Measurements from ENCODE around the gene MTPN. TPM values are rescaled to one million over a fixed set of nuclear protein-coding genes. Genes with fewer than 3 reads are reported as not detected.

The MTPN gene
- total RNA-seq, 5 donors from 2014 or later (not counting 1 experiment from before 2014, with no cell fraction given) = 74.2 to 96.3 (median 84.1) TPM

DNA sequence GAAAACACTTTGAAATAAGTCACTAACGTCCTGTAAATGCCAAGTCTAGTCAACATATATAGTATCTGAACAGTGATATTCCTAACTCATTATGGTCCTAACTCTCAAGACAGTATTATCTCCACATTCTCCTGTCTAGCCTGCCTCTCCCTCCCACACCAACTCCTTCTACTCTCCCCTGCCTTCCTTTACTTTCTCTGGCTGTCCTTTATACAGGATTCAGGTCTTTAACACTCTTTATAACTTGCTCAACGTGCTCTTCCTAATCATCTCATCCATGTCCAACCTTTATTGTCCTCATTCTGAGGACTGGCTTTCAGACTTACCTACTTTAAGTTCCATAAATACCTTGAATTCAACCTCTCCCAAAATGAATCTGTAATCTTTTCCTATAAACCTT, 42.5 kb downstream of the MTPN start:
- Mint-ChIP-seq H3K4me1 (peaks cover 68 to 79% (median 68%) of the 10 kb centered on the region in 3 donors), H3K4me3 (no peak overlapping the region), H3K27me3 (no peaks in the 10 kb centered on the region), H3K36me3 (peaks cover 14% of the 10 kb centered on the region), H3K27ac (peak overlapping the region; percentile 9 to 32), H3K9me3 (no peaks in the 10 kb centered on the region)
- Histone ChIP-seq H3K27ac (ENCODE audit: low read length) (no peak overlapping the region), H3K9me3 (no peaks in the 10 kb centered on the region), H3K4me1 (ENCODE audit: control insufficient read depth in 1 of 2, extremely low read depth in 1 of 2, insufficient read depth in 2 of 2, low read length in 2 of 2) (peaks cover 3 to 18% of the 10 kb centered on the region in 2 experiments), H3K4me3 (ENCODE audit: control insufficient read depth in 1 of 2, extremely low read depth in 1 of 2, low read length in 1 of 2) (no peak overlapping the region), H3K27me3 (replicated peaks in 1 of 2; ENCODE audit: control insufficient read depth in 2 of 2, extremely low read depth in 1 of 2, insufficient read depth in 2 of 2, low read length in 1 of 2) (no peaks in the 10 kb centered on the region), H3K36me3 (ENCODE audit: control insufficient read depth in 2 of 2, extremely low read depth in 1 of 2, insufficient read depth in 1 of 2, low read length in 1 of 2) (peaks cover 0 to 4% of the 10 kb centered on the region in 2 donors)
- ChIA-PET CTCF (no interaction called here), POLR2A (no interaction called here)
- ATAC-seq (replicated peaks in 1 of 4) = no peak
- WGBS (ENCODE audit: insufficient coverage) = 86% methylated on average over 2 of the region's 2 CpGs
- no peak for DNase-seq

DNA sequence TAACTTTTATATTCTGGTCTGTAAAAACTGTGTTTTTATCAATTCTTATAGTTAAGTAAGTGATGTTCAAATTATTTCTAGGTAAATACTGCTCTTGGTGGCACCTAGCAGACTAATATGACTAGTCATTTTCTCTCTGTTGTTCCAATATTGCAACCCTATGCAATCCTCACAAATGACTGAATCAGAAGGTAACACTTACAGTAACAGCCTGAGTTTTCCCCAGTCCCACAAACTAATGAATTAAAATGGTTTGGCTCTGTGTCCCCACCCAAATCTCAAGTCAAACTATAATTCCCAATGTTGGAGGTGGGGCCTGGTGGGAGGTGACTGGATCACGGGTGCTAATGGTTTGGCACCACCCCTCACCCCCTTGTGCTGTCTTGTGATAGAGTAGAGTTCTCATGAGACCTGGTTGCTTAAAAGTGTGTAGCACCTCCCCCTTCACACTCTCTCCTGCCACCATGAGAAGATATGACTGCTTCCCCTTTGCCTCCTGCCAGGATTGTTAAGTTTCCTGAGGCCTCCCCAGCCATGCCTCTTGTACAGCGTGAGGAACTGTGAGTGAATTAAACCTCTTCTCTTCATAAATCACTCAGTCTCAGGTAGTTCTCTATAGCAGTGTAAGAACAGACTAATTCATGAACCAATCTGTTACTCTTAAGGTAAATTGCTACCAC, 43.5 kb downstream of the MTPN start:
- Mint-ChIP-seq H3K4me1 (peaks cover 62 to 74% (median 63%) of the 10 kb centered on the region in 3 donors), H3K4me3 (no peak overlapping the region), H3K36me3 (peaks cover 20% of the 10 kb centered on the region), H3K27ac (peak overlapping the region; percentile 51 to 62), H3K27me3 (no peaks in the 10 kb centered on the region), H3K9me3 (no peaks in the 10 kb centered on the region)
- no peak overlapping the region for H3K27ac ChIP-seq (ENCODE audit: low read length)
- ATAC-seq (replicated peaks in 1 of 4) (no peak), DNase-seq (no peak)
- ChIA-PET POLR2A (interaction anchor here (0.6 to 0.7 kb wide), 3 partner anchors 8 to 42 kb away, joined by 3 to 12 read pairs (median 3); no protein-coding TSS in a partner anchor), CTCF (interaction anchor here (0.6 to 0.9 kb wide), 2 partner anchors 10 to 1414 kb away, joined by 3 to 4 read pairs; no protein-coding TSS in a partner anchor)
- no peak overlapping the region for H3K4me3 ChIP-seq (ENCODE audit: control insufficient read depth in 1 of 2, extremely low read depth in 1 of 2, low read length in 1 of 2)
- H3K9me3 ChIP-seq = no peaks in the 10 kb centered on the region
- peaks cover 0 to 14% of the 10 kb centered on the region in 2 donors for H3K36me3 ChIP-seq (ENCODE audit: control insufficient read depth in 2 of 2, extremely low read depth in 1 of 2, insufficient read depth in 1 of 2, low read length in 1 of 2)
- WGBS (ENCODE audit: insufficient coverage) = no CpG with 5 or more reads among the region's 2 CpGs
- no peaks in the 10 kb centered on the region for H3K27me3 ChIP-seq (replicated peaks in 1 of 2; ENCODE audit: control insufficient read depth in 2 of 2, extremely low read depth in 1 of 2, insufficient read depth in 2 of 2, low read length in 1 of 2)
- H3K4me1 ChIP-seq (ENCODE audit: control insufficient read depth in 1 of 2, extremely low read depth in 1 of 2, insufficient read depth in 2 of 2, low read length in 2 of 2) = peaks cover 0 to 15% of the 10 kb centered on the region in 2 experiments

DNA sequence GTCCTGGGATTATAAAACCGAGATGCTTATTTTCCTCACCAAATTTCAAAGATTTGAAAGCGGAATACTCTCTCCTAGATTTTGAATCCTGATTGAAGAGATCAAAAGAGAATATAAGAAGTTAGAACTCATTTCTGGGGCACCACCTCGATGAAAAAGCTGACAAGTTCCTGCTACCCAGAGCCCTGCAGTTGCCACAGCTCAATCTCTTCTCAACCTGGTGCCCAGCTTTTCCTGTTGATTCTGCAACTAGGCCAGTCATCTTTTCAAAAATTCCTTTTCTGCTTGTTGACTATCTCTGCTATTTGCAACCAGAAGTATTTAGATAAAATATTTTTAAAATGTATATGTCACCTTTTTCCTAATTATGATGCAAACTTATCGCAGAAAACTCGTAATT, 45.0 kb downstream of the MTPN start:
- 0% methylated on average over 1 of the region's 5 CpGs for WGBS (ENCODE audit: insufficient coverage)
- CTCF ChIA-PET = interaction anchor here in 1 of 2 donors (0.6 to 0.7 kb wide), 2 partner anchors 78 to 81 kb away, joined by 4 to 6 read pairs; no protein-coding TSS in a partner anchor
- ATAC-seq (replicated peaks in 1 of 4) (no peak), DNase-seq (no peak)
- Histone ChIP-seq H3K27me3 (replicated peaks in 1 of 2; ENCODE audit: control insufficient read depth in 2 of 2, extremely low read depth in 1 of 2, insufficient read depth in 2 of 2, low read length in 1 of 2) (no peaks in the 10 kb centered on the region), H3K4me1 (ENCODE audit: control insufficient read depth in 1 of 2, extremely low read depth in 1 of 2, insufficient read depth in 2 of 2, low read length in 2 of 2) (peaks cover 0 to 15% of the 10 kb centered on the region in 2 experiments), H3K4me3 (ENCODE audit: control insufficient read depth in 1 of 2, extremely low read depth in 1 of 2, low read length in 1 of 2) (no peak overlapping the region), H3K27ac (ENCODE audit: low read length) (no peak overlapping the region), H3K9me3 (no peaks in the 10 kb centered on the region), H3K36me3 (ENCODE audit: control insufficient read depth in 2 of 2, extremely low read depth in 1 of 2, insufficient read depth in 1 of 2, low read length in 1 of 2) (peaks cover 0 to 24% of the 10 kb centered on the region in 2 donors)
- Mint-ChIP-seq H3K4me1 (peaks cover 47 to 63% (median 52%) of the 10 kb centered on the region in 3 donors), H3K36me3 (peaks cover 25% of the 10 kb centered on the region), H3K9me3 (no peaks in the 10 kb centered on the region), H3K27me3 (no peaks in the 10 kb centered on the region), H3K27ac (no peak overlapping the region), H3K4me3 (no peak overlapping the region)
- POLR2A ChIA-PET = no interaction called here

DNA sequence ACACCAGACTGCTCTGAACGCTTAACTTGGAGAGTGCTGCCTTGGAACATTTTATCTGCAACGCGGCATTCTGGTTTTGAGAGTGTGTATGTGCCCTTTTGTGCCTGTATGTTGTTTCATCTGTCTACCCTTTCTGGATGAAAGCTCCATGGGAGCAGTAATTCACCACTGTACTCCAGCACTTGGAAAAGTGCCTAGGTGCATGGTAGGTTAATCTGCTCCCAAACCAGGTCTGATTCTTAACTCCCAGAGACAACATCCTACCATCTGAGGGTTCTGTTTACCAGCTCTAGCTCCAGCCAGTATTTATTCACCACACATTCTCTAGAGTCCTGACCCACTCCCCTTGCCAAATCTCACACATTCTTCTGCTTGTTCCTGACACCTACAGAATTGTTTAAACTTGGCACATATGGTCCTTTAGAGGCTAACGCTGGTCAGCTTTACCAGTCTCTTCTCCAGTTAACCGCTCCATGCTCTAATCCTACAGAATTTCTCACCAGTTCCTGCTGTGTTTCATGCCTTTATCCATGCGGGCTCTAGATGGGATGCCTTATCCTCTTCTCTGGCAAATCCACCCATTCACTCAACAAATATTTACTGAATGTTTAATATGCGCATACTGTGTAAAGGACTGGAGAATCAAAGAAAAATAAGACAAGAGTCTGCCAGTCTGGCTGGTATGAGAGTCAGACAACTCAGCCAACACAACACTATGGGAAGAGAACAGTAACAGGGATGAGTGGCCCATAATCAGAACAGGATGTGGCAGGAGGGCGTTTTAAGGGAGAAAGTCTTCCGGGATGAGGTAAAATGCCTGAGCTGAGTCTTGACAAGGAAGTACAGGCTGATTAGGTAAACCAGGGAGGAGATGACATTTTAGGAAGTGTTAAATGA, 46.3 kb downstream of the MTPN start:
- no peaks in the 10 kb centered on the region for H3K27me3 Mint-ChIP-seq
- H3K4me3 ChIP-seq (ENCODE audit: control insufficient read depth in 1 of 2, extremely low read depth in 1 of 2, low read length in 1 of 2) = no peak overlapping the region
- POLR2A ChIA-PET = no interaction called here
- H3K4me1 Mint-ChIP-seq = peaks cover 34 to 52% (median 41%) of the 10 kb centered on the region in 3 donors
- peaks cover 35% of the 10 kb centered on the region for H3K36me3 Mint-ChIP-seq
- WGBS (ENCODE audit: insufficient coverage) = 100% methylated on average over 2 of the region's 9 CpGs
- no peak for DNase-seq
- H3K27ac Mint-ChIP-seq = peak overlapping the region; percentile 5 to 44
- H3K9me3 ChIP-seq = no peaks in the 10 kb centered on the region
- no peak overlapping the region for H3K4me3 Mint-ChIP-seq
- CTCF ChIA-PET = no interaction called here
- no peak overlapping the region for H3K27ac ChIP-seq (ENCODE audit: low read length)
- peaks cover 0 to 30% of the 10 kb centered on the region in 2 donors for H3K36me3 ChIP-seq (ENCODE audit: control insufficient read depth in 2 of 2, extremely low read depth in 1 of 2, insufficient read depth in 1 of 2, low read length in 1 of 2)
- no peak for ATAC-seq (replicated peaks in 1 of 4)
- H3K4me1 ChIP-seq (ENCODE audit: control insufficient read depth in 1 of 2, extremely low read depth in 1 of 2, insufficient read depth in 2 of 2, low read length in 2 of 2) = peaks cover 0 to 12% of the 10 kb centered on the region in 2 experiments
- no peaks in the 10 kb centered on the region for H3K27me3 ChIP-seq (replicated peaks in 1 of 2; ENCODE audit: control insufficient read depth in 2 of 2, extremely low read depth in 1 of 2, insufficient read depth in 2 of 2, low read length in 1 of 2)
- H3K9me3 Mint-ChIP-seq = no peaks in the 10 kb centered on the region

DNA sequence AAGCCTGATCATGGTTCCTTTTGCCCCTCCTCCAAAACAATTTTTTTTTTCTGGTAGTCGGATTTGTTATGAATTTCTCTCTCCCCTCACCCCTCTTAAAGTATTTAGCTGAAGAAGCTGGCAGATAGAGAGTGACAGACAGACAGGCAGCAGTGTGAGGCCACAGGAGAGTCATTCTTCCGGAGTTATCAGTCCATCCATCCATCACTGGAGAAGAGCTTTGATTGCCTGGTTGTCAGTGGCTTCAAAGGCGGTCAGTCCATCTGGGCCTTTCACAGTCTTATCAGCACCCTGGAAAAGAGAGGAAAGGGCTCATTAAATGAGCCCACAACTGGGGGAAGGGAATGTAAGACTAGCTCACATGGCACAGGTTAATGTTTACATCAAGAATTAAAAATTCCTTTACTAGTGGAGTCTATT, 47.4 kb downstream of the MTPN start:
- H3K9me3 ChIP-seq = no peaks in the 10 kb centered on the region
- 100% methylated on average over 2 of the region's 3 CpGs for WGBS (ENCODE audit: insufficient coverage)
- ATAC-seq (replicated peaks in 1 of 4) = no peak

DNA sequence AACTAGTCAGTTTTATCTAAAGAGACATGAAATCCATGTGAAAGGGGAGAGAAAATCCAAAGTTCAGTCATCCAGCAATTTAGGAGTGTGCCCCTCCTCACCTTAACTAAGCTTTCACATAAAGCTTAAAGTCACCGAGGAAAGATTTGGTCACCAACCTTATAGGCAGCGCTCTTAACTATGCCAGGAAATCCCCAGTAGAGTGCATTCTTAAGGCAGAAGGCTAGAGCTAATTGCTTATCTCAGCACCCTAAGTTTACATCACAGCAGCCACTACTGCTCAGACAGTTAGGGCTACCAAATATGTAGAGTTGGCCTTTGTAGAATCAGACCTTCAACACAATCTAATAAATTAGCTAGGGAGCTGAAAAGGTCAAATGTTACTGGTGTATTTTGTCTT, 47.9 kb downstream of the MTPN start:
- H3K4me1 Mint-ChIP-seq = peaks cover 20 to 37% (median 25%) of the 10 kb centered on the region in 3 donors
- H3K9me3 Mint-ChIP-seq = no peaks in the 10 kb centered on the region
- Histone ChIP-seq H3K4me1 (ENCODE audit: control insufficient read depth in 1 of 2, extremely low read depth in 1 of 2, insufficient read depth in 2 of 2, low read length in 2 of 2) (peaks cover 0 to 12% of the 10 kb centered on the region in 2 experiments), H3K36me3 (ENCODE audit: control insufficient read depth in 2 of 2, extremely low read depth in 1 of 2, insufficient read depth in 1 of 2, low read length in 1 of 2) (peaks cover 0 to 30% of the 10 kb centered on the region in 2 donors), H3K27ac (ENCODE audit: low read length) (no peak overlapping the region), H3K9me3 (no peaks in the 10 kb centered on the region), H3K27me3 (replicated peaks in 1 of 2; ENCODE audit: control insufficient read depth in 2 of 2, extremely low read depth in 1 of 2, insufficient read depth in 2 of 2, low read length in 1 of 2) (no peaks in the 10 kb centered on the region), H3K4me3 (ENCODE audit: control insufficient read depth in 1 of 2, extremely low read depth in 1 of 2, low read length in 1 of 2) (no peak overlapping the region)
- POLR2A ChIA-PET = interaction anchor here in 1 of 2 donors (0.5 kb wide), 1 partner anchor 22 kb away, joined by 3 read pairs; no protein-coding TSS in a partner anchor
- no peak overlapping the region for H3K4me3 Mint-ChIP-seq
- CTCF ChIA-PET = no interaction called here
- ATAC-seq (replicated peaks in 1 of 4) = no peak
- no peak overlapping the region for H3K27ac Mint-ChIP-seq
- WGBS (ENCODE audit: insufficient coverage) = 48% methylated on average over 2 of the region's 2 CpGs
- no peaks in the 10 kb centered on the region for H3K27me3 Mint-ChIP-seq
- peaks cover 33% of the 10 kb centered on the region for H3K36me3 Mint-ChIP-seq
- DNase-seq = peak in 1 of 35 experiments; percentile 6

More for the DNA sequence above, 47.4 kb downstream of the MTPN start:
- Histone ChIP-seq H3K4me3 (ENCODE audit: control insufficient read depth in 1 of 2, extremely low read depth in 1 of 2, low read length in 1 of 2) (no peak overlapping the region), H3K4me1 (ENCODE audit: control insufficient read depth in 1 of 2, extremely low read depth in 1 of 2, insufficient read depth in 2 of 2, low read length in 2 of 2) (peaks cover 0 to 12% of the 10 kb centered on the region in 2 experiments), H3K36me3 (ENCODE audit: control insufficient read depth in 2 of 2, extremely low read depth in 1 of 2, insufficient read depth in 1 of 2, low read length in 1 of 2) (peaks cover 0 to 30% of the 10 kb centered on the region in 2 donors), H3K27ac (ENCODE audit: low read length) (no peak overlapping the region), H3K27me3 (replicated peaks in 1 of 2; ENCODE audit: control insufficient read depth in 2 of 2, extremely low read depth in 1 of 2, insufficient read depth in 2 of 2, low read length in 1 of 2) (no peaks in the 10 kb centered on the region)
- Mint-ChIP-seq H3K36me3 (peaks cover 33% of the 10 kb centered on the region), H3K9me3 (no peaks in the 10 kb centered on the region), H3K4me1 (peaks cover 23 to 42% (median 30%) of the 10 kb centered on the region in 3 donors), H3K27me3 (no peaks in the 10 kb centered on the region), H3K27ac (peak overlapping the region in 1 of 2 donors; percentile 48), H3K4me3 (no peak overlapping the region)
- DNase-seq = no peak
- POLR2A ChIA-PET = interaction anchor here in 1 of 2 donors (0.5 kb wide), 1 partner anchor 23 kb away, joined by 3 read pairs; no protein-coding TSS in a partner anchor
- CTCF ChIA-PET = no interaction called here
